ENCODE measurements around the gene RFC5.
"Not testable (repeated sequence)": the region's sequence is repeated elsewhere in the genome, so short reads cannot be mapped to it uniquely, and the experiment has no call there.

RFC5 gene

DNA sequence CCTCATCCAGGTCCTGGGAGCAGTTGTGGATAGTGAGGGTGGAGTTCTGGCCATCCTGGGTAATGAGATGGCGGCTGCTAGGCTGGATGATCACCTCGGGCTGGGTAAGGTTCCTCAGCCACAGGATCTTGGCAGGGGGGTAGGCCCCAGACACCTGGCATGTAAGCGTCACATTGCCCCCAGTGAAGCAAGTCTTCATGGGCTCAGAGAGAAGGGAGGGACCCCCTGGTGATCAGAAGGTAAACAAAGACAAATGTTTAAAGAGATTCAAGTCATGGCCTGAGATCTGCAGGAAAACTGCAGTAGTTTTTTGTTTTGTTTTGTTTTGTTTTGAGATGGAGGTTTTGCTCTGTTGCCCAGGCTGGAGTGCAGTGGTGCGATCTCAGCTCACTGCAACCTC is 57.3 kb downstream of the RFC5 start:
- no peak for DNase-seq (ENCODE audit: low spot score)

- not testable (repeated sequence) for DNase-seq (ENCODE audit: low spot score)
These were observed 65.0 kb downstream of the RFC5 start for GRCh38 chr12:118081521-118081920.

Small RNAs within 50 kb of the gene (small RNA-seq; reads per million reads assigned to genes)
- 0 reads per million in 2 experiments for gene AC131159.1
